Stimulated activated CD4-positive, alpha-beta T cell treated with anti-CD3 and anti-CD28 coated beads, Interleukin-1b, Interleukin-23, amount 100 ng/mL, for 48 hours (primary cell): Measurements from ENCODE around the gene RGS19.
A peak's percentile ranks its signal among the peaks of the same experiment; 100 is the strongest.

Experiments used
- DNase-seq: peaks from one replicate; pipeline ENCODE4 v3.0.0-alpha.2; 2020

RGS19 gene

DNA sequence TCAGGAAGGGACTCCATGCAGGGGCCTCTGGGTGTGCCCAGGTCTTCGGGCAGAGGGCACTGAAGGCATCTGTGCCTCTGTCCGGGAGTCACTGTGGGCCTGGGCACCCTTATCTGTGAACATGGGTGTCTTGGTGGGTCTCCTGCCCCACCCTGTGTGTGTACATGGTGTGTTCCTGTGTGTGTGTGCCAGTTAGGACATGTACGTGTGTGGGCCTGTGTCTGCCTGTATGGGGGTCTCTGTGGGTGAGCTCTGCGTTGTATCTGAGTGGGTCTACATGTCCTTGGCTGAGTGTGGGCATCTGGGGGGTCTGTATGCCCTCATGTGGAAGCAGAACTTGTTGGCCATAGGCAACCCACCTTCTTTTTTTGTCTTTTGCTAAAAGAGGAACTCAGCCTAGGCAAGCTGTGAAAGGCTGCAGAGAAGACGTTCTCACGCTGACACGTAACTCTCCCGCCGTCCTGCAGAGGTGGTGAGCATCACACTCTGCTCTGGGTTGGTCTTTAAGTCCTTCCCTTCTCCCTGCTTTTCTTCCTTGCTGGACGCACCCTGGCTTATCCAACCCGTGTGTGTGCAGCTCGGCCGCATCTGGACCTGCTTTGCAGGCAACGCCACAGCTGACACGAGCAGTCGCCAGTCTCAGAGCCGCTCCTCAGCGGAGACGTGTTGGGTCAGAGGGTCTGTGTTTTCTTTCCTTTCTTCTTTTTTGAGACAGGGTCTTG, 28.6 kb upstream of the RGS19 start:
- DNase-seq = no peak

DNA sequence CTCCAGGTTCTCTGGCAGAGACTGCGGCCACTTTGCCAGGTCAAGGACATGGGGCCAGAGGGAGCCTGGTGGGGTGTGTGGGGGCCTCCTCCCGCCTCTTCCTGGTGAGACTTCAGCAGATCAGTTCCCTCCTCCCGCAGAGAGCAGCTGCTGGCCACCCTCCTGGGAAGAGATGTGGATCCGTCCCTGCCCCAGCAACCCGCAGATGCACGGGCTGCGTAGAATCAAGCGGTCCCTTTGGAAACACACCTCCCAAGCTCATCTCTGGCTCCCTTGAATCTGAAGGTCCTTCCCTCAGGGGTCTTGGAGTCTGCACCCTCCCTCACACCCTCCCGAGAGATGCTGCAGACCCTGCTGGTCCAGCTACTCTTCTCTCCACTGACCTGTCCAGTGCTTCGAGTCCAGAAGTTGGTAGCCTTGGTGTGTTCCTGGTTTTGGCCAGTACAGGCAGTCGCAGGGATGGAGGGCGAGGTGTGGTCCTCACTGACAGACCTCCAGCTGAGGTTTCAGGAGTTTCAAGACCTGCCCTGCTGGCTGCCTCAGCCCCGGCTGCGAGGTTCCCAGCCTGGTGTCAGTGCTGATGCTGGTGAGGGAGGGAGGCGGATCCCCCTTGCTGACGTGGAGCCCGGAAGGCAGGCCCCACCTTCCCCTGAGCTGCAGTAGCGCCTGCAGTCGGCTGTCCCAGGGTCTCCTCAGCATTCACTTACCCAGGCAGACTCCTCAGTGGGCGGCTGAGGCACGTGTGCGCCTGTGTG, 27.8 kb upstream of the RGS19 start, which contains the start of gene NPBWR2:
Gene NPBWR2, minus strand, starts transcription at position 585 of the 755 bp plus-strand sequence. CDS start 734 bp downstream, outside the sequence.
- no peak for DNase-seq

DNA sequence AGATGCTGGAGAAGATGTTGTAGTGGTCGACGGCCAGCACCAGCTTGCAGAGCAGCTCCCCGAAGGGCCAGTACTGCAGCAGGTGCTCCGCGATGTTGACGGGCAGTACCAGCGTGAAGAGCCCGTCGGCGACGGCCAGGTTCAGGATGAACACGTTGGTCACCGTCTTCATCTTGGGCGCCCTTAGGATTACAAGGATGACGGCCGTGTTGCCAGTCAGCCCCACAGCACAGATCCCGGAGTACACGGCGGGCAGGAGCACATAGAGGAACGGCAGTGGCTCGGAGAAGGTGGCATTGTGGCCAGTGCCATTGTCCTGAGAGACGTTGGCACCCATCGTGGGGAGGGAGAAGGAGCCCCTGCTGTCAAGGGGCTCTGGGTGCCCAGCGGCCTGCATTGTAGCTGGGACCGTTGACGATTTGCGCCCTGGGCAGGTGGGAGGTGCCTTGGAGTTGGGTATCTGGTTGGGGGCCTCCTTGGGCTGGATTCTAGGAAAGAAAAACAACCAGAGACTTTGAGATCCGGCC, 27.2 kb upstream of the RGS19 start:
- no peak for DNase-seq

DNA sequence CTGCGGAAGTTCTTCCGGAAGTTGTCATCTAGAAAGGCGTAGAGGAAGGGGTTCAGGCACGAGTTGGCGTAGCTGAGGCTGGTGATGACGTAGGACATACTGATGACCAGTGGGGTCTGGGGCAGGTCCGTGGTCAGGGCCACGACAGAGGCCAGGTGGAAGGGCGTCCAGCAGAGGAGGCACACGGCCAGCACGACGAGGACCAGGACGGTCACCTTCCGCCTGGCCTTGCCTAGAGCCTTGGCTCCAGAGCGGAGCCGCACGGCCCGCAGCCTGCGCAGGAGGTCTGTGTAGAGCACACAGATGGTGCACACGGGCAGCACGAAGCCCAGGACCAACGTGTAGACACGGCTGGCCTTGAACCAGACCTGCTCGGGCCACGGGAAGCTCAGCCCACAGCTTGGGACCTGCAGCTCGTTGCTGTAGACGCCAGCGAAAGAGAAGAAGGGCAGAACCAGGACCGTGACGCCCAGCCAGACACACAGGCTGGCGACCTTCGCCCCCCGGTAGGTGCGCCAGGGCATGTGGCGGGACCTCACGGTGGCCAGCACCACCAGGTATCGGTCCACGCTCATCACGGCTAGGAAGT, 26.6 kb upstream of the RGS19 start:
- DNase-seq = no peak

DNA sequence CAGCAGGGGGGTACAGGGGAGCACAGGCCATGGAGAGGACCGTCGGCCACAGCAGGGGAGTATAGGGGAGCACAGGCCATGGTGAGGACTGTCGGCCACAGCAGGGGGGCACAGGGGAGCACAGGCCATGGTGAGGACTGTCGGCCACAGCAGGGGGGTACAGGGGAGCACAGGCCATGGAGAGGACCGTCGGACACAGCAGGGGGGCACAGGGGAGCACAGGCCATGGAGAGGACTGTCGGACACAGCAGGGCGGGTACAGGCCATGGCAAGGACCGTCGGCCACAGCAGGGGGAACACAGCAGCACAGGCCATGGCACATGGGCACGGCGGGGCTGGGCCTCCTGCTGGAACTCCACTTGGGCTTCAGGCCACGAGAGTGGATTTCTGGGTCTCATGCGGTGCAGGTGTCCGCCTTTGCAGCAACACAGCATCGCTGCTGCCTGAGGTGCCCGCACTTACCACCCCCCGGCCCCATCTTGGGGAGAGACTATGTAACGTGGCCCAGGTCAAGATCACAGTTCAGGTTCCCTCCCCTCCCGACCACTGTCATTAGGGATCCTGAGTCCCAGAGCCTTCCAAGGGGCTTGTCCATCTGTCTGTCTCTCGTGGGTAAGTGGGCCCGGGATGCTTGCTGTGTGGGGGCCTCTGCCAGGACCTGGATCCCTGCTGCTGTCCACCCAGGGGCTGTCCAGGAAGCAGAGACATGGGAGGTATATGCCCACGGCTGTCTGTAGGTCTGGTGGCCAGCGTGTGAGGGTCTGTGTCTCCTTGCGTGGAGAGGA, 25.5 kb upstream of the RGS19 start:
- DNase-seq = no peak

DNA sequence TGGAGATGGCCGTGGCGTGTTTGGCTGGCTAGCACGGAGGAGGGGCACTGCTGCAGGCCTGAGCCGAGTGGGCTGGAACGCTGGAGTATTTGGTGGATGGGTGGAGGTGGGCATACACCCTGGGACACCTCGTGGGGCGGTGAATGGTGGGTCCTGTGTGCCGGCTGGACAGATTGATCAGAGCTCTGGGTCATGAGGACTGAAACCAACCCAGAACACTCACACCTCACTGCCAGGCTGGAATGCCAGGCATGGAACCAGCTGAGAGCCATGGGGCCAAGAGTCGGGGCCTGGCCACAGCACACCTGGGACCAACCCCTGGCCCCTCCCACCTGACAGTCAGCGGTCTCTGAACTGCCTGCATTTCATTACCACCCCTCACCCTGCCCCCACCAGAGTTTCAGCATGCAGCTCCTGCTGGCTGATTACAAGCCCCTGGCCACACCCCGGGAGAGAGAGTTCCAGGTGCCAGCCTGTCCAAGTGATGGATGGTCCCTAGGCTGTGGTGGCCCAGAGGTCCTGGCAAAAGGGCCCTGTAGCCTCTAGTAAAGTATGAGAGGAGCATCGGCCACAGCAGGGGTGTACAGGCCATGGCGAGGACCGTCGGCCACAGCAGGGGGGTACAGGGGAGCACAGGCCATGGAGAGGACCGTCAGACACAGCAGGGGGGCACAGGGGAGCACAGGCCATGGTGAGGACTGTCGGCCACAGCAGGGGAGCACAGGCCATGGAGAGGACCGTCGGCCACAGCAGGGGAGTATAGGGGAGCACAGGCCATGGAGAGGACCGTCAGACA, 24.8 kb upstream of the RGS19 start:
- DNase-seq = peak; percentile 0

DNA sequence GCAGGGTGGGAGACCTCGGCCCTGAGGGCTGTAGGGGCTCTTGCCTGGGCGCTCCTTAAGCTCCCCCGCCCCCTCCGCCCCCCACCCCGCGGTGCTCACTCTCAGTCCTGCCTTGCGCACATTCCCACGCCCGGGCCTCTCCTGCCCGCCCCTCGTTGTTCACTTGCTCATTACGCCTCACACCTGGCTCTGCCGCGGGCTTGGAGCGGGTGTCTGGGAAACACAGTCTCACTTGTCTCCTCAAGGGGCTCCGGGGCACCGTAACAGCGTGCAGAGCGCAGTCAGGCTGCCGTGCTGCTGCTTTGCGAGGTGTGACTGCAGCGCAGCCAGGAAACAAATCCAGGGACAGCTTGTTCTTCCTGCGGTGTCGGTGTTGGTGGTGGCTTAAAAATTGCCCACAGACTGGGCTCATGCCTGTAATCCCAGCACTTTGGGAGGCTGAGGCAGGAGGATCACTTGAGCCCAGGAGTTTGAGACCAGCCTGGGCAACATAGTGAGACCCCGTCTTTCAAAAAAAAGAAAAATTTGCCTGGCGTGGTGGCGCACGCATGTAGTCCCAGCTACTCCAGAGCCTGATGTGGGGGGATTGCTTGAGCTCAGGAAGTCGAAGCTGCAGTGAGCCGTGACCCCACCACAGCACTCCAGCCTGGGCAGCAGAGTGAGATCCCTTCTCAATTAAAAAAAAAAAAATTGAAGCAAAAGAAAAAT, 23.5 kb upstream of the RGS19 start:
- no peak for DNase-seq

DNA sequence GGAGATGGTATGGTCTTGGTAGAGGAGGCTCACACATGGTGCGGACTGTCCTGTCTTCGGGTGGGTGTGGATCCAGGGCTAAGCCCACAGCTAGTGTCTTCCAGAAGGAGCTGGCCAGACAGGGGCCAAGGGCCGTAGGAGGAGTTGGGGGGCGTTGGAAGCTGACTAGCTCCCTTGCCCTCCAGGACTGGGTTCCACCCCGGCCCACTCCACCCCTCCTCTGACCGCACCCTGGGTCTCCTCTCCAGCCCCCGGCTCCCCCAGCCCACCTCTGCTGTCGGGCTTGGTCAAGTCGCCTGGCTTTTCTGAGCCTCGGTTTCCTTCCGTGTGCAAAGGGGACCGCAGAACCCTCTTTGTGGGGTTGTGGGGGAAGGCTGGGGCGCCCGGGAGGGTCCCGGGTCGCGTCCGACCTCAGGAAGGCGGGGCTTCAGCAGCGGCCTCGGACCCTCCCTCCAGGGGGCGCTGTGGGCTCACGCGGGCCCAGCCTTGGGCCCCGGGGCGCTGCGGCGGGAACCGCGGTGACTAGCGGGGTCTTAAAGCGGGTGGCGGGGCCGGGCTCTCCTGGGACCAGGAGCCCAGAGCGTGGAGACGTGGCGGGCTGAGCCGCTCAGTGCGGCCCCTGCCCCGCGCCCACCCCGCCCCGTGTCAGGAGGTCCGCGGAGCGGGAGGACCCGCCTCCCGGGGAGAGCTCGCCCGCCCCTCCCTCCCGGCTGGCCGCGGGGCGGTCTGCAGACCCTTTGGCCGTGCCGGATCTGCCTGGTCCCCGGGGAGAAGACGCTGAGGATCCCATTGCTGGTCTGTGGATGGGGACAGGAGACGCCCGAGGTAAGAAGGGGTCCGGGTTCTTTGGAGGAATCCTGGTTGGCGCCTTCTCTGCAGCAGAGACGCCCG, 22.7 kb upstream of the RGS19 start:
- peak; percentile 58 for DNase-seq

DNA sequence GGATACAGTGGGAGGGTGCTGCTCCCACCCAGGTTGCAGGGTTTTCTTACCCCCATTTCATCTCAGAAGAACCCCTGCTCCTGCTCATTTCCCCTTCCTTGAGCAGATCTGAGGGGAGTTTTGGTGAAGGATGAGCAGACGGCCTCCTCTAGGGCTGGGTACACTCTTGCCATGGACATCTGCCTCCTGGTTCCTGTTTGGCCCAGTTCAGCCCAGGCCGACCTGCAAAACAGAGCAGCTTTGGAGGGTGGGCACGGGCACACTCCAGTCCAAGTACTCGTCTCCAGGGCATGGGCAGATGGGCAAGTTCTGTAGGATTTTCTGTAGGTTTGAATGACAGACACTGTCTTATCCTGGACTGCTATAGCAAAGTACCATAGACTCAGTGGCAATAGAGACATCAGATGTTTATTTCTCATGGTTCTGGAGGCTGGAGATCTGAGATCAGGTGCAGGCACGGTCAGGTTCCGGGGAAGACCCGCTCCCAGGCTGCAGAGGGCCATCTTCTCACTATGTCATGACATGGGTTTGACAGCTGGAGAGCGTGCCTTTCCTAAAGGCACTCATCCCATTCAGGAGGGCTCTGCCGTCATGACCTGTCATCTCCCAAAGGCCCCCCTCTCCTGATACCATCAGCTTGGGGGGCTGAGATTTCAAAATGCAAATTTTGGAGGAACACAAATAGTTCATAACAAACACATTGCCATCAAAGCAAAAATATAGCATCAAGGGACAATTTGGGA, 21.8 kb upstream of the RGS19 start:
- DNase-seq = no peak

DNA sequence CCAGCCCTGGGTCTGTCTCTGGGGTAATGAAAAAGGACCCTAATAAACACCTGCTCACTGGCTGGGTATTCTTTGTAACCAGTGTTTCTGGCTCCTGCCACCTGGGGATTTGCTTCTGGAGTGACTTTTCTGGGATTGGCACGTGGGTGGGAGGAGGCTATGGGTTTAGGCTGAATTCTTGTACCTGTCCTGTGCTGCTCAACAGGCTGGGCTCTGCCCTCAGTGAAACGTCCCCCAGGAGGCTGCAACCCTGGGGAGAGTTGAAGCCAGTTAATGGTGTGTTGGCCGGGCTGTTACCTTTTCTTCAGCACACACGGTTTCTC, 21.2 kb upstream of the RGS19 start:
- DNase-seq = no peak

DNA sequence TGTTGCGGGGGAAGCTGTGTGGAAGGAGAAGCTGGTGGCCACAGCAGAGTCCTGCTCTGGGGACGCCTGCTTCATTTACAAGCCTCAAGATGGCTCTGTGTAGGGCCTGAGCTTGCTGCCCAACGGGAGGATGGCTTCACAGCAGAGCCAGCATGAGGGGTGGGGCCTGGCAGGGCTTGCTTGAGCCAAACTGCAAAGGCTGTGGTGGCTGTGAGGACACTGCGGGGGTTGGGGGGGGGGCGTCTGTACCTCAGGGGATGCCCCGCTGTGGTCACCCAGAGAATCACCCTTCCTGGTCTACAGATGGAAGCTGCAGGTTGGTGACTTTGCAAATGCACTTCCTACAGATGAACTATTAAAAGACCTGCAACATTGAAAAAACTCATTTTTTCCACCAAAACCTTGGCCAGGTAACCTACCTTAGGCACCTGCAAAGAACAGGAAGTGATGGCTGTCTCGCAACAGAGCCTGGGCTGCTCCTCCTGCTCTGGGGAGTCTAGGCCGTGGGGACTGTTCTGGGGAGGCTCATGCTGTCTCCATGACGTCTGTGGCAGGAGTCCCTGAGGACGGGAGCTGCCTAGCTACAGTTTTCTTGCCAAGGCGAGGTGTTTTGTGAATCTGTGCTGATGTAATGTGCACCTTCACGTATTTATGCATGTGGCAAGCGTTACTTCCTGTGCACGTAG, 20.7 kb upstream of the RGS19 start:
- no peak for DNase-seq

DNA sequence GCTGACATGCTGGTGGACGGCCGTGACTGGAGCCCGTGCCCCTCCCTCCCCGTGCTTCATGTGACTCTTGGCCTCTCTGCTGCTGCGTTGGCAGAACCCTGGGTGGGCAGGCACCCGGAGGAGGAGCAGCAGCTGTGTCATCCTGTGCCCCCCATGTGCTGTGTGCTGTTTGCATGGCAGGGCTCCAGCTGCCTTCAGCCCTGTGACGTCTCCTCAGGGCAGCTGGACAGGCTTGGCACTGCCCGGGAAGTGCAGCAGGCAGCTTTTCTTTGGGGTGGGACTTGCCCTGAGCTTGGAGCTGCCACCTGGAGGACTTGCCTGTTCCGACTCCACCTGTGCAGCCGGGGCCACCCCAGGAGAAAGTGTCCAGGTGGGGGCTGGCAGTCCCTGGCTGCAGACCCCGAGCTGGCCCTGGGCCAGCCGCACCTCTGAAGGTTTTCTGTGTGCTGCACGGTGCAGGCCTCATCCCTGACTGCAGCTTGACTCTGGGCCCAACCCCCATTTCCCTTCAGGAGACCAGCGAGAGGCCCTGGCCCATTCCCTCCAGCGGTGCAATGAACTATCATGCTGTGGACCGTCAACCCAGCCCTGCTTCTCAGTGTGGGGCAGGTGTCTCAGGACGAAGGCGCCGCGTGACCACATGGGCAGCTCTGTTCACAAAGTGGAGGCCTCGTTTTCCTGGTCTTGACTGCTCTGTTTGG, 19.9 kb upstream of the RGS19 start:
- DNase-seq = no peak

DNA sequence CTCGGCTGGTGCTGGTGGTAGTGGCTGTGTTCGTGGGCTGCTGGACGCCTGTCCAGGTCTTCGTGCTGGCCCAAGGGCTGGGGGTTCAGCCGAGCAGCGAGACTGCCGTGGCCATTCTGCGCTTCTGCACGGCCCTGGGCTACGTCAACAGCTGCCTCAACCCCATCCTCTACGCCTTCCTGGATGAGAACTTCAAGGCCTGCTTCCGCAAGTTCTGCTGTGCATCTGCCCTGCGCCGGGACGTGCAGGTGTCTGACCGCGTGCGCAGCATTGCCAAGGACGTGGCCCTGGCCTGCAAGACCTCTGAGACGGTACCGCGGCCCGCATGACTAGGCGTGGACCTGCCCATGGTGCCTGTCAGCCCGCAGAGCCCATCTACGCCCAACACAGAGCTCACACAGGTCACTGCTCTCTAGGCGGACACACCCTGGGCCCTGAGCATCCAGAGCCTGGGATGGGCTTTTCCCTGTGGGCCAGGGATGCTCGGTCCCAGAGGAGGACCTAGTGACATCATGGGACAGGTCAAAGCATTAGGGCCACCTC, 19.2 kb upstream of the RGS19 start:
- no peak for DNase-seq

DNA sequence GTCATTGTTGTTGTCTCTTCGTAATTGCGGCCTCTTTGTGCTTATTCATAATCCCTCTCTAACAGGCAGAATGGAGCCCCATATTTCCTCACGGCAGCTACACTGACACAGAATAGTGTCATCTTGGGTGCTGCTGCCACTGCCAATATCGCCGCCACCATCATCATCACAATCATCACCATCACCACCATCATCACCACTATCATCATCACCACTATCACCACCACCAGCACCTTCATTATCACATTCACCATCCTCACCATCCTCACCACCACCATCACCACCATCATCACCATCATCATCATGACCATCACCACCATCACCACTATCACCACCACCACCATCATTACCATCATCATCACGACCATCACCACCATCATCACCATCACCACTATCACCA, 17.2 kb upstream of the RGS19 start:
- no peak for DNase-seq

DNA sequence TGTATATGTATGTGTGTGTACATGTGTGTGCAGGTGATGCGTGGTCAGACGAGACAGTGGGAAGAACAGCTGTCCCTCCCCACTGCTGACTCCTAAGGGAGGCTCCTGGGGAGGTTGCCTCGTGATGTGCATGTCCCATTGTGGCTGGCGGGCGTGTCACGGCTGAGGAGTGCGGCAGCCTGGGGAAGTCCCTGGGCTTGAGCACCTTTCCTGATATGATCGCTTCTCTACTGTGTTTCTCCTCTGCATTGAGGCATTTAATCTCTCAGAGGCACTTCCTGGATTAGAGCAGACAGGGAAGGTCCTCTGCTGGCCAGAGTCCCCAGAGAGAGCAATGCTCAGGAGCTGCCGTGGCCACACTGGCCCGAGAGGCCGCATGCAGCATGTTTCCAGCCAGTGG, 16.6 kb upstream of the RGS19 start:
- DNase-seq = no peak

DNA sequence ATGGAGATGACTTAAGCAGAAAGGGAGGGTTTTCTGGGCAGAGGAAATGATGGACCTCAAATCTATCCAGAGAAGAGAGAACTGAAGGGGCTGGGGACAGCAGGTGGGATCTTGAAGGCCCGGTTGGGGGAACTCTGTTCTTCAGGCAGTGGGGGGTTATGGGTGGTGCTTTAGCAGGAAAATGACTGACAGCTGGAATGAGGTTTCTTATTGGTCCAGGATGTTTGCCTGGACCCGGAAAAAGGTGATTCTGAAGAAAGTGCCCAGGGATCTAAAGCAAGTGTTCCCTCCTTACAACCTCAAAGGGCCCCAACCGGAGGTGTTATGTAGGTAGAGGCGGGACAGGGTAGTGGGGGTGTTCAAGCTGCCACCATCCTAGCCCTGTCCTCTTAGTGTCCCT, 16.1 kb upstream of the RGS19 start:
- DNase-seq = no peak

DNA sequence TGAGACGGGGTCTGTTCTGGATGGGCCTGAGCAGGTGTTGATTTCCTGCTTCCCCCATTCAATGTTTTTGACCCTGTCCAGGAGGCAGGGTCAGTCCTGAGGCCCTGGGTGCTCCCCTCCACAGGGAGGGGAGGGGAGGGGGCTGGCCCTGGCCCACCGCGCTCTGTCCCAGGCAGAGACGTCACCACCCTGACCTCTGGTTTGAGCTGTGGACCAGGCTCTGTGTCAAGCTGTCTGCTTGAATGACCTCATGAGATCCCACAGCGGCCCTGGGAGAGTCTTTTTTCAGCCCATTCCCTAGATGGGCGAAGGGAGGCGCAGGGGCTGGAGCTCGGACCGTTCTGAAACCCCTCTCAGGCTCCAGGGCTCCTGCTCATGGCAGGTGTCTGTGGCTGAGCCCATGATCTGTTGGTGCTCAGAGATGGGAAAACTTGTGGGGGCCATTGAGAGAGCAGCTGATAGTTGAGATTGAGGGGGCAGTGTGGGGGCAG, 13.7 kb upstream of the RGS19 start:
- no peak for DNase-seq
